GM10248 (cell line): ENCODE measurements around the gene AKT2.

Source experiments
- CTCF ChIA-PET: fragments of 300-600 bp; sonication (Branson Sonifier 250); formaldehyde crosslinking; extraction: SDS; loops from one replicate; lab custom pipeline; 2021; ENCODE audit warnings: antibody characterized with exemption; lab: Yijun Ruan, JAX
- POLR2A ChIA-PET: fragments of 350-650 bp; sonication (Branson Sonifier 250); formaldehyde crosslinking; extraction: SDS; loops from one replicate; lab custom pipeline; 2020; ENCODE audit warnings: antibody characterized with exemption; lab: Yijun Ruan, JAX
- DNase-seq: peaks from one replicate; pipeline ENCODE4 v3.0.0; 2012; ENCODE audit errors: extremely low spot score
- TF ChIP-seq, protein P1 (sequence below): IDR thresholded peaks from 2 replicates; pipeline ENCODE4 v1.5.1; 2012; ENCODE audit warnings: mild to moderate bottlenecking, low read depth; ENCODE audit errors: extremely low read depth, missing control alignments, control extremely low read depth

The AKT2 gene

DNA sequence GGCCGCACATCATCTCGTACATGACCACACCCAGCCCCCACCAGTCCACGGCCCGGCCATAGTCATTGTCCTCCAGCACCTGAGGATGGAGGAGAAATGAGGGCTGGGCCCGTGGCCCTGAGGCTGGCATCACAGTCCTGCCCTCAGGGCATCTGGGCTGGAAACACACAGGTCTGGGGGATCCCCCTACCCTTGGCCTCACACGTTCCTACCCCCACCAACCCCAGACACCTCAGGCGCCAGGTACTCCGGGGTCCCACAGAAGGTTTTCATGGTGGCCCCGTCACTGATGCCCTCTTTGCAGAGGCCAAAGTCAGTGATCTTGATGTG, 49.2 kb downstream of the AKT2 start:
- TF ChIP-seq, protein P1, sequence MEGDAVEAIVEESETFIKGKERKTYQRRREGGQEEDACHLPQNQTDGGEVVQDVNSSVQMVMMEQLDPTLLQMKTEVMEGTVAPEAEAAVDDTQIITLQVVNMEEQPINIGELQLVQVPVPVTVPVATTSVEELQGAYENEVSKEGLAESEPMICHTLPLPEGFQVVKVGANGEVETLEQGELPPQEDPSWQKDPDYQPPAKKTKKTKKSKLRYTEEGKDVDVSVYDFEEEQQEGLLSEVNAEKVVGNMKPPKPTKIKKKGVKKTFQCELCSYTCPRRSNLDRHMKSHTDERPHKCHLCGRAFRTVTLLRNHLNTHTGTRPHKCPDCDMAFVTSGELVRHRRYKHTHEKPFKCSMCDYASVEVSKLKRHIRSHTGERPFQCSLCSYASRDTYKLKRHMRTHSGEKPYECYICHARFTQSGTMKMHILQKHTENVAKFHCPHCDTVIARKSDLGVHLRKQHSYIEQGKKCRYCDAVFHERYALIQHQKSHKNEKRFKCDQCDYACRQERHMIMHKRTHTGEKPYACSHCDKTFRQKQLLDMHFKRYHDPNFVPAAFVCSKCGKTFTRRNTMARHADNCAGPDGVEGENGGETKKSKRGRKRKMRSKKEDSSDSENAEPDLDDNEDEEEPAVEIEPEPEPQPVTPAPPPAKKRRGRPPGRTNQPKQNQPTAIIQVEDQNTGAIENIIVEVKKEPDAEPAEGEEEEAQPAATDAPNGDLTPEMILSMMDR, result no peak
- ChIA-PET CTCF (interaction anchor here (1.2 kb wide), 1 partner anchor 11 kb away, joined by 3 read pairs; no protein-coding TSS in a partner anchor), POLR2A (no interaction called here)
- no peak for DNase-seq

DNA sequence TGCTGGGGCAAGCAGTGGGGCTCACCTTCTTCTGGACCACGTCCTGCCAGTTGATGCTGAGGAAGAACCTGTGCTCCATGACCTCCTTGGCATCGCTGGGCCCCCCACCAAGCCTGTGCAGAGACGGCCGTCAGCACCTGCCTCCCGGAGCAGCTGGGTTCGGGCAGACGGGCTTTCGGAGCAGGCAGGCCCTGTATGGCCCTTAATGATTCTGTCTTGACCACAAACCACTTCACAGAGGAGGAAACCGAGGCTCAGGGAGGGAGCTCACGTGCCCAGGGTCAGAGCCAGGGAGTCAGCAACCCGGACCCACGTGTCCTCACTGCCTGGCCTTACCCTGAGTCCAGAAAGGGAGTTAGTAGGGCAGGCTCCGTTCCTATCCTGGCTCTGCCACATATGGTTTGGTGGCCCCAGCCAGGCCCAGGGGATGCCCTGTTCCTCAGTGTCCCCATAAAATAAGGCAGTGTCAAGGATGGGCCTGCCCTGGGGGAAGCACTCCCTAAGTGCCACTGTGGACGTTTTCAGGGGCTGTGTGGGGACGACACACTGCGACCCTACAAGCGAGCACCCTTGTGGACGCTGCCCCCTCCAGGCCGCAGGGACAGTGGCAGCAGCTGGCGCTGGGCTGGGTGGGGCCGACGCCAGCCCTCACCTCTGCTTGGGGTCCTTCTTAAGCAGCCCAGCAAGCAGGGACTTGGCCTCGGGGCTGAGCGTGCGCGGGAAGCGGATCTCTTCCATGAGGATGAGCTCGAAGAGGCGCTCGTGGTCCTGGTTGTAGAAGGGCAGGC, 49.7 kb downstream of the AKT2 start:
- ChIA-PET CTCF (interaction anchor here (1.2 kb wide), 1 partner anchor 11 kb away, joined by 3 read pairs; no protein-coding TSS in a partner anchor), POLR2A (interaction anchor here (0.6 kb wide), 1 partner anchor 24 kb away, joined by 4 read pairs; no protein-coding TSS in a partner anchor)
- TF ChIP-seq, protein P1, result peak; percentile 4
- DNase-seq, result no peak

DNA sequence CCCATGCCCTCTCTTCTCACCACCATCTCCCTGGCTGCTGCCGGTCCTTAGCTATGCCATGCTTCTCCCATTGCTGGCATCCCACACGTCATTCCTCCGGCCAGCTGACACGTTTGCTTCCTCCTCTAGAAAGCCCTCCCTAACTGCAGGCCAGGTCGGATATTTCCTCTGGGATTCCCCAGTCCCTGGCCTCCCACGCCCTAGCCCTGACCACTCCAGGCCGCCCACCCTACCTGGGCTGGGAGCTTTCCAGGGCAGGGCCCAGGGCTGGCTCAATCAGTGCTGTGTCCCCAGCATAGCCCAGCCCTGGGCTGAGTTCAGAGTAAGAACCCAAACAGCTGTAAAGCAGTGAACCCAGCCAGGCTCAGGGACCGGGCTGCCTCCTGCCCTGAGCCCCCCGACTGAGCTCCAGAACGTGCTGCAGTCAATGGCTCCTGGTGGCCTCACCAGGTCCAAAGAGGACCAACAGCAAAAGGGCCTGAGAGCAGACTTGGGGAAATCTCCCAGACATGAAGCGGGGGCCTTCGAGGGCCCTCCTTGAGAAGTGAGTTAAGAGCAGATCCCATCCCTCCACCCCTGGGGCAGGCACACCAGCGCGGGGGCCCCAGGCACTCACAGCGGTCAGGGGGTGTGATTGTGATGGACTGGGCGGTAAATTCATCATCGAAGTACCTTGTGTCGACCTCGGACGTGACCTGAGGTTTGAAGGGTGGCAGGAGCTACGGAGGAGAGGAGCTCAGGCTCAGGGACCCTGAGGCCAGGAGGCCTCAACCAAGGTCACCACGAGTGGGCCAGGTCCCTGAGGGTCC, 50.5 kb downstream of the AKT2 start:
- POLR2A ChIA-PET, result interaction anchor here (0.6 kb wide), 1 partner anchor 23 kb away, joined by 4 read pairs; no protein-coding TSS in a partner anchor
- CTCF ChIA-PET, result no interaction called here
- TF ChIP-seq, protein P1, result no peak
- DNase-seq, result no peak

DNA sequence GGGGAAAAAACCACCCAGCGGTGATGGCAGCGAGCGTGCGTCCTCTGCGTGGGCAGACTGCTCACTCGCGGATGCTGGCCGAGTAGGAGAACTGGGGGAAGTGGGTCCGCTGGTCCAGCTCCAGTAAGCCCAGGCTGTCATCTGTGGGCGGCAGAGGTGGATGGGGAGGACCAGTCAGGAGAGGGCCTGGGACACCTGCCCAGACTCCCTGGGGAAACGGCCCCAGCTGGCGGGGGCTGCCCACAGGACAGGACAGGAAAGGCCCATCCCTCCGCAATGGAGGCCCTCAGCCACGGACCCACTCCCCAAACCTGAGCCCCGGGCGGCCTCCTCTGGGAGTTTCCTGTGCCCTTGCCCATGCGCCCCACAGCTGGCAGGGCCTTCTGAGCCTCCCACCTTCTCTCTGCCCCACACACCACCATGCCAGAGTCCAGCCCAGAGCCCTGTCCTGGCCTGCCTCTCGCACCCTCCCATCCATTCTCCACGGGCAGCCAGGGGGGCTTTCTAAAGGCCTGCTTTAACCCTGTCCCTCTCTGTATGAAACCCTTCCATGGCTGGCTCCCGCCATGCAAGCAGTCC, 51.2 kb downstream of the AKT2 start:
- TF ChIP-seq, protein P1, result no peak
- CTCF ChIA-PET, result no interaction called here
- no peak for DNase-seq
- POLR2A ChIA-PET, result no interaction called here

DNA sequence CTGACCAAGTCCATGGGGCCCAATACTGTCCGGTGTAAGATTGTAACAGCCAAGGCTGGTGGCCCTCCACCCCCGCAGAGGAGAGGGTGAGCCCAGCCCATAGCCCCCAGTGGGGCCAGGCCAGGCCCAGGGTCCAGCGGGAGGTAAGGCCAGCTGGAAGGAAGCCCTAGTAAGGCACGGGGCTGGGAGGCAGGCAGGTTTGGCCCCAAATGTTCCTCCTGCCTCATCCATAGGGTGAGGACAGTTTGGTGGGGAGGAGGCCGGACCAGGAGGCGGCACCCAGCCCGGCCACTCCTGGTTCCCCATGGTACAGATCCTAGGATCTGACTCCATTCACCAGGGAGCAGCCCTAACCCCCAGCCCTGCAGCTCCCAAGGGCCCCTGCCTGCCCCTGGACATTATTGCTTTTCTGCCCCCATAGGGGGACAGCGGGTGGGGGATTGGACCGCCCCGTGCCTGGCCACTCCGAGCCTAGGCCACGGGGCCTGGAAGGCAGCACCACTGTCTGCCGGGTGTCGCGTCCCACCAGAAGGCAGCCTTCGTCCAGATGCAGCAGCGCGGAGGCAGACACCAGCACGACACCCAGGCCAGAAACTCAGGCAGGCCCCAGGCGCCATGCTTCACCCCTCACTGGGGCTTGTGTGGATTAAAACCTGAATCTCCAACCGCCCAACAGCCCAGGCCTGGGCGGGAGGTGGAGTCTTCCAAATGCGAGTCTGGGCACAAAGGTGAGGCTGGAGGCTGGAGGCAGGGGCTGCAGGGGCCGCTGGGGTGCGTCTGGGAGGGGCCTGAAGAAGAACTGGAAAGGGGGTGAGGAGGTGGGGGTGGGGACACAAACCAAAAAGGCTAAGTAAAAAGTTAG, 52.0 kb downstream of the AKT2 start:
- POLR2A ChIA-PET, result no interaction called here
- no peak for DNase-seq
- TF ChIP-seq, protein P1, result no peak
- CTCF ChIA-PET, result interaction anchor here (2.0 kb wide), 1 partner anchor 93 kb away, joined by 5 read pairs; no protein-coding TSS in a partner anchor
